ENCODE measurements around the gene BCAM. TPM values are rescaled to one million over a fixed set of nuclear protein-coding genes. Genes with fewer than 3 reads are reported as not detected.

Gene BCAM
- total RNA-seq, 3 donors from 2014 or later = 17.1 to 102 (median 75.4) TPM

DNA sequence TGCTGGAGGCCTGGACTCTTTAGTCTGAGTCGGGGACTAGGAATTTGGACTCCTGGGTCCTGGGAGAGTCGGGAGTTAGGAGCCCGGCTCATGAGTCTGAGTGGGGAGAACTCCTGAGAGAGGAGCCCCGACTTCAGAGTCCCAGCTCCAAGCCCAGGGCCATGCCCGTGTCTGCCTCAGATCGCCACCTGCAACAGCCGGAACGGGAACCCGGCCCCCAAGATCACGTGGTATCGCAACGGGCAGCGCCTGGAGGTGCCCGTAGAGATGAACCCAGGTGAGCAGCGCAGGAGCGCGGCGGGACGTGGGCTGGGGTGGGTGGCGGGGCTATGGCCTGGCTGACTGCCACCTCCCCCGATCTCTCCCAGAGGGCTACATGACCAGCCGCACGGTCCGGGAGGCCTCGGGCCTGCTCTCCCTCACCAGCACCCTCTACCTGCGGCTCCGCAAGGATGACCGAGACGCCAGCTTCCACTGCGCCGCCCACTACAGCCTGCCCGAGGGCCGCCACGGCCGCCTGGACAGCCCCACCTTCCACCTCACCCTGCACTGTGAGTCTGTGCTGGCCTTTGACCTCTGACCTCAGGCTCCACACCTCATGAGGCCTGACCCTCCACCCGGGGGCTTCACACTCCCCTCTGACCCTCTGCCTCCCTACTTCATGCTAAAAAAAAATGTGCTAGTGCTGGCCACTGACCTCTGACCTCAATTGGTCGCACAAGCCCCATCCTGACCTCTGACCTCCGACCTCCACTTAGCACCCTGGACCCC, 4.4 kb downstream of the BCAM start:
- TF ChIP-seq POLR2A (IDR thresholded peaks at IDR 0.05) (no peak), POLR2AphosphoS5 (IDR thresholded peaks at IDR 0.05) (no peak)
- TF ChIP-seq, protein P1, sequence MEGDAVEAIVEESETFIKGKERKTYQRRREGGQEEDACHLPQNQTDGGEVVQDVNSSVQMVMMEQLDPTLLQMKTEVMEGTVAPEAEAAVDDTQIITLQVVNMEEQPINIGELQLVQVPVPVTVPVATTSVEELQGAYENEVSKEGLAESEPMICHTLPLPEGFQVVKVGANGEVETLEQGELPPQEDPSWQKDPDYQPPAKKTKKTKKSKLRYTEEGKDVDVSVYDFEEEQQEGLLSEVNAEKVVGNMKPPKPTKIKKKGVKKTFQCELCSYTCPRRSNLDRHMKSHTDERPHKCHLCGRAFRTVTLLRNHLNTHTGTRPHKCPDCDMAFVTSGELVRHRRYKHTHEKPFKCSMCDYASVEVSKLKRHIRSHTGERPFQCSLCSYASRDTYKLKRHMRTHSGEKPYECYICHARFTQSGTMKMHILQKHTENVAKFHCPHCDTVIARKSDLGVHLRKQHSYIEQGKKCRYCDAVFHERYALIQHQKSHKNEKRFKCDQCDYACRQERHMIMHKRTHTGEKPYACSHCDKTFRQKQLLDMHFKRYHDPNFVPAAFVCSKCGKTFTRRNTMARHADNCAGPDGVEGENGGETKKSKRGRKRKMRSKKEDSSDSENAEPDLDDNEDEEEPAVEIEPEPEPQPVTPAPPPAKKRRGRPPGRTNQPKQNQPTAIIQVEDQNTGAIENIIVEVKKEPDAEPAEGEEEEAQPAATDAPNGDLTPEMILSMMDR (IDR thresholded peaks at IDR 0.05) = no peak
- Histone ChIP-seq H3K36me3 (no peaks in the 10 kb centered on the region), H3K27me3 (no peaks in the 10 kb centered on the region), H3K4me3 (no peak overlapping the region), H3K27ac (no peak overlapping the region), H3K4me1 (peaks cover 4 to 6% of the 10 kb centered on the region in 2 donors), H3K9me3 (no peaks in the 10 kb centered on the region)
- intact Hi-C loops (cut with DNase I; ENCODE audit: low total_unique reads) = no loop called here
- DNase-seq (ENCODE audit: low spot score in 2 of 2) = no peak

DNA sequence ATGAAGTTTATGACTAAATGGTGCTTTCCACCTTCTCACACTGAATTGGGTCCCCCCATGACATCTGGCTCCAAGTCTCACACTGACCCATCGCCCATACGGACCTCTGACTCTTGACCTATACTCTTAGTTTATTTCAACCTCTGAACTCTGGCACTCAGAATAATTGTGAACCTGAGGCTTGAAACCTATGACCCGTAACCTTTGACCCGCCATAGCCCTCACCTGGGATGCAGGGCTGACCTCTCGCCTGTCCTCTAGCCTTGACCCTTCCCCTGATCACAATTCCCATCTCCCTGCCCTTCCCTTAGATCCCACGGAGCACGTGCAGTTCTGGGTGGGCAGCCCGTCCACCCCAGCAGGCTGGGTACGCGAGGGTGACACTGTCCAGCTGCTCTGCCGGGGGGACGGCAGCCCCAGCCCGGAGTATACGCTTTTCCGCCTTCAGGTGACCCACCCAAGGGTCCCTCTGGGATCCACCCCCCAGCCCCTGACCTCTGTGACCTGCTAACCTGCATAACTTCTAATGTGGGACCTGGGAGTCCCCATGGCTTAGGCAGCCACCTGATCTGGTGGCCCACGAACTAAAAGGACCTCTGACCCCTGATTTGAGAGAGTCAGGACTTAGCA, 5.1 kb downstream of the BCAM start:
- Histone ChIP-seq H3K9me3 (no peaks in the 10 kb centered on the region), H3K4me1 (peaks cover 4% of the 10 kb centered on the region in 2 donors), H3K36me3 (no peaks in the 10 kb centered on the region), H3K4me3 (no peak overlapping the region), H3K27me3 (no peaks in the 10 kb centered on the region), H3K27ac (no peak overlapping the region)
- no peak for DNase-seq (ENCODE audit: low spot score in 2 of 2)
- intact Hi-C loops (cut with DNase I; ENCODE audit: low total_unique reads) = no loop called here
- no peak for TF ChIP-seq POLR2A (IDR thresholded peaks at IDR 0.05)
- TF ChIP-seq, protein P1 (IDR thresholded peaks at IDR 0.05) = no peak
- no peak for TF ChIP-seq POLR2AphosphoS5 (IDR thresholded peaks at IDR 0.05)

DNA sequence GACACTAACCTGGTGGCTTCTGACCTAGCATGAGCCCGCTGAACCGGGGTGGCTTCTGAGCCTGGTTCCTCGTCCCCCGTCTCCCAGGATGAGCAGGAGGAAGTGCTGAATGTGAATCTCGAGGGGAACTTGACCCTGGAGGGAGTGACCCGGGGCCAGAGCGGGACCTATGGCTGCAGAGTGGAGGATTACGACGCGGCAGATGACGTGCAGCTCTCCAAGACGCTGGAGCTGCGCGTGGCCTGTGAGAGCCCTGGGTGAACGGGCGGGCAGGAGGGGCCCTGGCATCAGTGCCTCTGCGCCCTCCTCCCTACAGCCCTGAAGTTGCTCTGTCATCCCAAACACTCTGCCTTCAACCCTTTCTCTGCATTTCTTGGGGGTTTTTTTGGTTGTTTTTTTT, 5.6 kb downstream of the BCAM start:
- DNase-seq (ENCODE audit: low spot score in 2 of 2) = no peak
- H3K4me1 ChIP-seq = peaks cover 0 to 4% of the 10 kb centered on the region in 2 donors
- intact Hi-C loops (cut with DNase I; ENCODE audit: low total_unique reads) = no loop called here
- H3K9me3 ChIP-seq = no peaks in the 10 kb centered on the region
- no peak overlapping the region for H3K27ac ChIP-seq
- H3K36me3 ChIP-seq = peaks cover 4% of the 10 kb centered on the region
- H3K4me3 ChIP-seq = no peak overlapping the region
- TF ChIP-seq POLR2AphosphoS5 (IDR thresholded peaks at IDR 0.05) (no peak), POLR2A (IDR thresholded peaks at IDR 0.05) (no peak)
- TF ChIP-seq, protein P1 (IDR thresholded peaks at IDR 0.05) = no peak
- no peaks in the 10 kb centered on the region for H3K27me3 ChIP-seq

DNA sequence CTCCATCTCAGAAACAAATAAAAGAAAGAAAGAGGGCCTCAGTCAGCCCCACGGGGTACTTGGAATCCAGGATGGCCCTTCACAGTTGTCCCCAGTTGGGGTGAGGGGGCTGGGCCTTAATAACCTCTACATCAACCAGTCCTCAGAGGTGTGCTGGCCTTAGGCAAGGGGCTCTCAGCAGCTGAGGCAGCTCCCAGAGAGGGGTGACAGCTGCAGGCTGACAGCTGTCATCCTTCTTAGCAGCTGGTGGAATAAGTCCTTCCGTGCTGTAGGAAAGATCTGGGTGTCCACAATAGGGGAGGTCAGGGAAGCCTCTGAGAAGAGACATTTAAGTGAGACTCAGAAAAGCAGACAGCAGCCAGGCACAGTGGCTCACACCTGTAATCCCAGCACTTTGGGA, 7.4 kb downstream of the BCAM start:
- Histone ChIP-seq H3K27me3 (no peaks in the 10 kb centered on the region), H3K4me1 (no peaks in the 10 kb centered on the region), H3K9me3 (no peaks in the 10 kb centered on the region), H3K27ac (no peak overlapping the region), H3K4me3 (no peak overlapping the region), H3K36me3 (peaks cover 4% of the 10 kb centered on the region)
- no peak for DNase-seq (ENCODE audit: low spot score in 2 of 2)
- intact Hi-C loops (cut with DNase I; ENCODE audit: low total_unique reads) = no loop called here
- TF ChIP-seq POLR2AphosphoS5 (IDR thresholded peaks at IDR 0.05) (no peak), POLR2A (IDR thresholded peaks at IDR 0.05) (no peak)
- TF ChIP-seq, protein P1 (IDR thresholded peaks at IDR 0.05) = no peak
